Stimulated activated naive CD8-positive, alpha-beta T cell treated with anti-CD3 and anti-CD28 coated beads, Interleukin-15, amount 100 ng/mL, for 72 hours (primary cell): ENCODE data around the gene DVL3.

ENCODE experiments used
- ATAC-seq: fragments of 150-1000 bp; cut with Tn5 transposase; 2 replicates; pipeline ENCODE4 v1.10.0; 2021; ENCODE audit warnings: mild to moderate bottlenecking, moderate library complexity
- DNase-seq, 2 donors: peaks; one replicate each; pipeline ENCODE4 v3.0.0; 2021 to 2022
- H3K27ac Mint-ChIP-seq, 2 donors: one replicate each; pipeline ENCODE4 v1.8.0; 2022; ENCODE audit warnings: mild to moderate bottlenecking in 2 of 2, mixed read lengths in 2 of 2, moderate library complexity in 2 of 2
- H3K27me3 Mint-ChIP-seq: one replicate; pipeline ENCODE4 v1.8.0; 2022; ENCODE audit warnings: mixed read lengths
- H3K4me1 Mint-ChIP-seq: one replicate; pipeline ENCODE4 v1.8.0; 2022; ENCODE audit warnings: mild to moderate bottlenecking, mixed read lengths
- H3K4me3 Mint-ChIP-seq, 2 donors: one replicate each; pipeline ENCODE4 v1.8.0; 2022; ENCODE audit warnings: mild to moderate bottlenecking in 2 of 2, mixed read lengths in 2 of 2, moderate library complexity in 1 of 2
- H3K9me3 Mint-ChIP-seq, 2 donors: one replicate each; pipeline ENCODE4 v1.8.0; 2022; ENCODE audit warnings: mixed read lengths in 2 of 2

The DVL3 gene

GRCh38 chr3:184209146-184209923 lies 54.2 kb downstream of the DVL3 start:
- peaks cover 21% of the 10 kb centered on the region for H3K27me3 Mint-ChIP-seq
- ATAC-seq (no peak), DNase-seq (no peak)
- no peak overlapping the region for H3K4me3 Mint-ChIP-seq
- H3K9me3 Mint-ChIP-seq: no peaks in the 10 kb centered on the region
- H3K27ac Mint-ChIP-seq: no peak overlapping the region
- no peaks in the 10 kb centered on the region for H3K4me1 Mint-ChIP-seq

GRCh38 chr3:184211297-184211696 lies 56.1 kb downstream of the DVL3 start:
- no peak overlapping the region for H3K4me3 Mint-ChIP-seq
- peaks cover 10% of the 10 kb centered on the region for H3K27me3 Mint-ChIP-seq
- no peaks in the 10 kb centered on the region for H3K4me1 Mint-ChIP-seq
- H3K9me3 Mint-ChIP-seq: no peaks in the 10 kb centered on the region
- no peak overlapping the region for H3K27ac Mint-ChIP-seq
- ATAC-seq (no peak), DNase-seq (no peak)

GRCh38 chr3:184211718-184212117 lies 56.5 kb downstream of the DVL3 start:
- Mint-ChIP-seq H3K4me3 (no peak overlapping the region), H3K4me1 (no peaks in the 10 kb centered on the region), H3K27me3 (peaks cover 6% of the 10 kb centered on the region), H3K27ac (no peak overlapping the region), H3K9me3 (no peaks in the 10 kb centered on the region)
- DNase-seq (no peak), ATAC-seq (no peak)

GRCh38 chr3:184218814-184219213 lies 63.6 kb downstream of the DVL3 start:
- ATAC-seq: no peak

GRCh38 chr3:184222521-184222920 lies 67.3 kb downstream of the DVL3 start:
- H3K27ac Mint-ChIP-seq: no peak overlapping the region
- H3K27me3 Mint-ChIP-seq: peaks cover 37% of the 10 kb centered on the region
- no peak for ATAC-seq

More at GRCh38 chr3:184218814-184219213, 63.6 kb downstream of the DVL3 start:
- no peaks in the 10 kb centered on the region for H3K9me3 Mint-ChIP-seq
- H3K4me1 Mint-ChIP-seq: no peaks in the 10 kb centered on the region
- DNase-seq: no peak
- H3K27ac Mint-ChIP-seq: no peak overlapping the region
- H3K4me3 Mint-ChIP-seq: no peak overlapping the region
- peaks cover 4% of the 10 kb centered on the region for H3K27me3 Mint-ChIP-seq

More at GRCh38 chr3:184222521-184222920, 67.3 kb downstream of the DVL3 start:
- H3K4me1 Mint-ChIP-seq: no peaks in the 10 kb centered on the region
- no peaks in the 10 kb centered on the region for H3K9me3 Mint-ChIP-seq
- DNase-seq: no peak
- H3K4me3 Mint-ChIP-seq: no peak overlapping the region
